GM18526 (cell line): ENCODE data around the gene MAPKAPK3.

ENCODE experiments used
- POLR2A ChIP-seq: IDR thresholded peaks from 3 replicates; pipeline ENCODE4 v1.6.1; 2011; ENCODE audit not compliant: insufficient read length; ENCODE audit errors: extremely low read depth

MAPKAPK3 gene

GRCh38 chr3:50602595-50603191 is 14.3 kb upstream of the MAPKAPK3 start:
- TF ChIP-seq POLR2A = no peak

GRCh38 chr3:50603261-50604109 is 13.5 kb upstream of the MAPKAPK3 start:
- no peak for TF ChIP-seq POLR2A

GRCh38 chr3:50604110-50604621 is 12.8 kb upstream of the MAPKAPK3 start:
- no peak for TF ChIP-seq POLR2A

GRCh38 chr3:50604628-50605588 is 12.0 kb upstream of the MAPKAPK3 start:
- TF ChIP-seq POLR2A = no peak

- no peak for TF ChIP-seq POLR2A
Observed at GRCh38 chr3:50605901-50606326, 11.0 kb upstream of the MAPKAPK3 start.

- TF ChIP-seq POLR2A = no peak
Observed at GRCh38 chr3:50606596-50606995, 10.4 kb upstream of the MAPKAPK3 start.

GRCh38 chr3:50607271-50608091 is 9.5 kb upstream of the MAPKAPK3 start:
- TF ChIP-seq POLR2A = no peak

GRCh38 chr3:50608278-50608677 is 8.7 kb upstream of the MAPKAPK3 start:
- no peak for TF ChIP-seq POLR2A

GRCh38 chr3:50609071-50609762 is 7.7 kb upstream of the MAPKAPK3 start:
- no peak for TF ChIP-seq POLR2A

- no peak for TF ChIP-seq POLR2A
Observed at GRCh38 chr3:50609763-50610085, 7.2 kb upstream of the MAPKAPK3 start.

- no peak for TF ChIP-seq POLR2A
Observed at GRCh38 chr3:50610181-50610971, 6.6 kb upstream of the MAPKAPK3 start.

GRCh38 chr3:50610992-50611463 is 5.9 kb upstream of the MAPKAPK3 start:
- no peak for TF ChIP-seq POLR2A

- peak; percentile 73 for TF ChIP-seq POLR2A
Observed at GRCh38 chr3:50611464-50612233, 5.3 kb upstream of the MAPKAPK3 start, which contains the start of gene CISH. CISH (minus strand) TSS chr3:50611774; CDS start chr3:50611650, 124 bp downstream.
